ENCODE results near the gene RDH8. TPM values are rescaled to one million over a fixed set of nuclear protein-coding genes. Genes with fewer than 3 reads are reported as not detected.

RDH8 gene
- total and polyA plus RNA-seq, 2 donors (not counting 3 experiments of a cell fraction or from before 2014, with no cell fraction given), result not detected

GRCh38 chr19:9995999-9996398 is 17.3 kb upstream of the RDH8 start:
- H4K20me1 ChIP-seq (replicated peaks; ENCODE audit: control insufficient read depth, extremely low read depth, insufficient read depth, low read length), result no peaks in the 10 kb centered on the region
- H3K4me2 ChIP-seq (ENCODE audit: insufficient read depth, low read length), result no peak overlapping the region
- H3K4me3 ChIP-seq (replicated peaks in 1 of 3; ENCODE audit: insufficient read depth in 1 of 3, low read depth in 1 of 3, low read length in 3 of 3), result no peak overlapping the region
- no peak overlapping the region for H3K27ac ChIP-seq (ENCODE audit: insufficient read depth, low read depth, low read length)
- H3K4me1 ChIP-seq (ENCODE audit: control insufficient read depth, extremely low read depth, insufficient read depth, low read length), result no peaks in the 10 kb centered on the region
- FAIRE-seq (no peak), DNase-seq (ENCODE audit: low read depth, low spot score) (no peak)
- H3K9me1 ChIP-seq (replicated peaks; ENCODE audit: control insufficient read depth, extremely low read depth, insufficient read depth, low read length), result no peaks in the 10 kb centered on the region
- TF ChIP-seq GATA2 (IDR thresholded peaks at IDR 0.05; ENCODE audit: insufficient read depth, insufficient read length, low read depth, low read length) (no peak), FOS (IDR thresholded peaks at IDR 0.05; ENCODE audit: borderline replicate concordance, insufficient read depth, low read length) (no peak), MAX (IDR thresholded peaks at IDR 0.05; ENCODE audit: insufficient read depth, insufficient read length) (no peak), EZH2 (IDR thresholded peaks at IDR 0.05; ENCODE audit: borderline replicate concordance, low read depth, low read length, severe bottlenecking) (no peak), POLR2AphosphoS5 (IDR thresholded peaks at IDR 0.05; ENCODE audit: insufficient read depth, low read depth, low read length) (no peak)
- ChIA-PET CTCF (no interaction called here), POLR2A (no interaction called here)
- H2AFZ ChIP-seq (ENCODE audit: low read depth, low read length), result no peak overlapping the region
- dilution Hi-C loops (cut with MboI; ENCODE audit: extremely low pct_ligation_motif_present, low sequenced_read_pairs), result no loop called here
- H3K36me3 ChIP-seq (ENCODE audit: control insufficient read depth in 2 of 2, extremely low read depth in 1 of 2, insufficient read depth in 2 of 2, low read length in 2 of 2), result no peaks in the 10 kb centered on the region
- intact Hi-C loops (cut with micrococcal nuclease), result no loop called here
- no TSS peak for BruUV-seq (replicated peaks)
- H3K9ac ChIP-seq (replicated peaks; ENCODE audit: extremely low read depth, insufficient read depth, low read length), result no peak overlapping the region
- H3K27me3 ChIP-seq (ENCODE audit: control insufficient read depth in 2 of 2, insufficient read depth in 2 of 2, low read length in 2 of 2), result no peaks in the 10 kb centered on the region
- no peaks in the 10 kb centered on the region for H3K79me2 ChIP-seq (ENCODE audit: control insufficient read depth, insufficient read depth, low read length)
- no peaks in the 10 kb centered on the region for H3K9me3 ChIP-seq (replicated peaks; ENCODE audit: control insufficient read depth, insufficient read depth, low read length)

GRCh38 chr19:9996541-9996940 is 16.7 kb upstream of the RDH8 start:
- intact Hi-C loops (cut with micrococcal nuclease), result no loop called here
- FAIRE-seq (no peak), DNase-seq (ENCODE audit: low read depth, low spot score) (no peak)
- no peak overlapping the region for H2AFZ ChIP-seq (ENCODE audit: low read depth, low read length)
- H3K27me3 ChIP-seq (ENCODE audit: control insufficient read depth in 2 of 2, insufficient read depth in 2 of 2, low read length in 2 of 2), result no peaks in the 10 kb centered on the region
- ChIA-PET POLR2A (no interaction called here), CTCF (no interaction called here)
- H3K9ac ChIP-seq (replicated peaks; ENCODE audit: extremely low read depth, insufficient read depth, low read length), result no peak overlapping the region
- H3K4me2 ChIP-seq (ENCODE audit: insufficient read depth, low read length), result no peak overlapping the region
- TF ChIP-seq MYC (IDR thresholded peaks at IDR 0.05; ENCODE audit: low read depth, low read length) (no peak), EZH2 (IDR thresholded peaks at IDR 0.05; ENCODE audit: borderline replicate concordance, low read depth, low read length, severe bottlenecking) (no peak), GATA2 (IDR thresholded peaks at IDR 0.05; ENCODE audit: insufficient read depth, insufficient read length, low read depth, low read length) (no peak), MAX (IDR thresholded peaks at IDR 0.05; ENCODE audit: insufficient read depth, insufficient read length) (no peak), POLR2A (IDR thresholded peaks at IDR 0.05; ENCODE audit: low read depth, low read length) (no peak), FOS (IDR thresholded peaks at IDR 0.05; ENCODE audit: borderline replicate concordance, insufficient read depth, low read length) (no peak), POLR2AphosphoS5 (IDR thresholded peaks at IDR 0.05; ENCODE audit: insufficient read depth, low read depth, low read length) (no peak), CTCF (IDR thresholded peaks at IDR 0.05; ENCODE audit: extremely low read depth in 1 of 2, insufficient read depth in 1 of 2, low read depth in 1 of 2, low read length in 2 of 2) (no peak), JUN (IDR thresholded peaks at IDR 0.05; ENCODE audit: borderline replicate concordance, insufficient read depth, insufficient read length, low read depth) (no peak)
- no peak overlapping the region for H3K4me3 ChIP-seq (replicated peaks in 1 of 3; ENCODE audit: insufficient read depth in 1 of 3, low read depth in 1 of 3, low read length in 3 of 3)
- H3K4me1 ChIP-seq (ENCODE audit: control insufficient read depth, extremely low read depth, insufficient read depth, low read length), result no peaks in the 10 kb centered on the region
- H4K20me1 ChIP-seq (replicated peaks; ENCODE audit: control insufficient read depth, extremely low read depth, insufficient read depth, low read length), result no peaks in the 10 kb centered on the region
- dilution Hi-C loops (cut with MboI; ENCODE audit: extremely low pct_ligation_motif_present, low sequenced_read_pairs), result no loop called here
- no peaks in the 10 kb centered on the region for H3K9me3 ChIP-seq (replicated peaks; ENCODE audit: control insufficient read depth, insufficient read depth, low read length)
- no peaks in the 10 kb centered on the region for H3K36me3 ChIP-seq (ENCODE audit: control insufficient read depth in 2 of 2, extremely low read depth in 1 of 2, insufficient read depth in 2 of 2, low read length in 2 of 2)
- no peaks in the 10 kb centered on the region for H3K9me1 ChIP-seq (replicated peaks; ENCODE audit: control insufficient read depth, extremely low read depth, insufficient read depth, low read length)
- no TSS peak for BruUV-seq (replicated peaks)
- no peak overlapping the region for H3K27ac ChIP-seq (ENCODE audit: insufficient read depth, low read depth, low read length)
- no peaks in the 10 kb centered on the region for H3K79me2 ChIP-seq (ENCODE audit: control insufficient read depth, insufficient read depth, low read length)

All from endothelial cell of umbilical vein (primary cell).